Activated CD8-positive, alpha-beta memory T cell treated with anti-CD3 and anti-CD28 coated beads, Interleukin-2, amount 50 U/mL, for 24 hours (primary cell): ENCODE measurements around the gene VAT1L.

Experiments used
- DNase-seq: peaks from one replicate; pipeline ENCODE4 v3.0.0-alpha.2; 2020; ENCODE audit errors: extremely low read depth

VAT1L gene

DNA sequence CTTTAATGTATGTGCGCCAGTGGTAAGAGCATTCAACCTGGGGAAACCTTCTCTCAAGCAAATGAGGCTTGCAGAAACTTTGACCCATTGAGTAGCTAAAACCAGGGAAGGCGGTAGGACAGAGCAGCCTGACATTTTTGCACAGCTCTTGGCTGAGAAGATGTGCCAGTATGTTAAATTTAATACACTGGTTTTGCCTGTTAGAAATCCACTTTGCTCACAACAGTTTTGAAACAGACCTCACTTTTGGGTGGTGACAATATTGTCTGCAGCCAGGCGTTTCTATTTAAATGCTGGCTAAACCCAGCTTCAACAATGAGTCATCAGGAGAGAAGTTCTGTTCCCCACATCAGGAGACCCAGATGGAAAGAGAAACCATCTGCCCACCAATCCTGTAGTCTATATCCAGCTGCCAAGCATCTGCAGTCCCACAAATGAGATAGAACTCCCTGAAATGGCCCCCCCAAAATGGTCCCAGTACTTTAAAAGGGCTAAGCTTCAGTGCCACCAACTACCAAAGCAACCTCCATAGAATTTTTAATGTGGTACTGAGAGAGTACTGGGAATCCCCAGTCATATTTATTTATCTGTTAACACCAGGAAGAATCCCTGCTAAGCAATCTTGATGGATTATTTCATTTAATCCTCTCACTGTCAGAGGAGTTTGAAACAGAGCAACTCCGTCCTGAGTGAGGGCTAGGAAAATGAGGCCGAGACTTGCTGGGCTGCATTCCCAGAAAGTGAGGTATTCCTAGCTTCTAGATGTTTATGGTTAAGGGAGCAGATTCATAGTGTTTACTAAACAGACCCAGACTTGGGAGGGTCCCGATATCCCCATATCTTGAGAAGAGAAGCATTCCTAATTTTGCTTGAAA is 205.0 kb downstream of the VAT1L start:
- DNase-seq, result no peak

DNA sequence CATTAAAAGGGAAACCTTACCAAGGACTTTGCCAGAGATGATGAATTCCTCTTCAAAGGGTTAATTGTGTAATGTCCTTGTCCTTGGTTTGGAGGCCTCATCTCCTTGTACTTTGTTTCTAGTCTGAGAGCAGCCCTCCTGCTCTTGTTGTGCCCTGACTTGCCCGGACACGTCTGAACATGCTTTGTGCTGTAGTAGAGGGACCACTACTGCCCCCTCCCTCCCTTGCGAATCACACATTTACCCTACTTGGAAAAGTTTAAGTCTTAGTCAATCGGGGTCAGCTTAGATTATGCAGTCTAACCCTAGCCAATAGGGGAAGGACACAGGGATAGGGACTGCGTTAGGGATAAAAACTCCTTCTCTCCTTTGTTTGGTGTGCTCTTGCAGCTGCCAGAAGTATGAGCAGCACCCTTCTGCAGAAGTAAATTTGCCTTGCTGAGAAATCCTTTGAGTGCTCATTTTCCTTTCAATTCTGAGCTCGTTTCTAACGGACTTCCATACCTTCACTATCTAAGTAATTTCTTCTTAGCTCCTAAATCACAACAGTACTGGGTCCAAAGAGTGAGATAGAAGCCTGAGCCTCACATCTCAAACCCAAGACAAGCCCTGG is 207.6 kb downstream of the VAT1L start:
- no peak for DNase-seq

- no peak for DNase-seq
These were observed 210.1 kb downstream of the VAT1L start for GRCh38 chr16:77998350-77999023.

DNA sequence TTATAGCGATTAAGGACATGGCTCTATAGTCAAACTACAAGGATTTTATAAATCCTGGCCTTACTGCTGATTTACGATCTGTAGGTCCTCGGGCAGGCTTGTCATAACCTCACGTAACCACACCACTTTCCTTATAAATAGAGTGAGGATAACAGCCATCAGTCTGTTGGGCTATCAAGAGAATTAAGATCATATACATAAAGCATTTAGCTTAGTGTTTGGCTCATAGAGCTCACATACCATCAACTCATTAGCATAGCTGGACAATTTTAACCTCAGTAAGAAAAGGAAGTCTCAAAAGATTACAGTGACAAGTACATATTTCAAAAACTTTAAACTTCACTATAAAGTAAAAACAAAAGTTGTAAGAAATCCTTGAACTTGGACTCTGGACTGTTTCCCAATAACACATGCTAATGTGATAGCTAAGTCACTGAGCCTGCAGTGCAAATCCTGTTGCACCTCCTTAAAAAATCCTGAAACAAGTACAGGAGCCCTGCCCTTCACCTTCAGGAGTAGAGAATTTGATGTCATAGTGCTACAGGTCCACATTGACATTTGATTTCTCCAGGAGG is 213.2 kb downstream of the VAT1L start:
- DNase-seq, result no peak

GRCh38 chr16:78002915-78003538 is 214.7 kb downstream of the VAT1L start:
- DNase-seq, result peak; percentile 48

GRCh38 chr16:78004517-78004916 is 216.2 kb downstream of the VAT1L start:
- DNase-seq, result no peak

- DNase-seq, result no peak
These were observed 217.5 kb downstream of the VAT1L start for GRCh38 chr16:78005881-78006280.

GRCh38 chr16:78007121-78007520 is 218.8 kb downstream of the VAT1L start:
- DNase-seq, result no peak

DNA sequence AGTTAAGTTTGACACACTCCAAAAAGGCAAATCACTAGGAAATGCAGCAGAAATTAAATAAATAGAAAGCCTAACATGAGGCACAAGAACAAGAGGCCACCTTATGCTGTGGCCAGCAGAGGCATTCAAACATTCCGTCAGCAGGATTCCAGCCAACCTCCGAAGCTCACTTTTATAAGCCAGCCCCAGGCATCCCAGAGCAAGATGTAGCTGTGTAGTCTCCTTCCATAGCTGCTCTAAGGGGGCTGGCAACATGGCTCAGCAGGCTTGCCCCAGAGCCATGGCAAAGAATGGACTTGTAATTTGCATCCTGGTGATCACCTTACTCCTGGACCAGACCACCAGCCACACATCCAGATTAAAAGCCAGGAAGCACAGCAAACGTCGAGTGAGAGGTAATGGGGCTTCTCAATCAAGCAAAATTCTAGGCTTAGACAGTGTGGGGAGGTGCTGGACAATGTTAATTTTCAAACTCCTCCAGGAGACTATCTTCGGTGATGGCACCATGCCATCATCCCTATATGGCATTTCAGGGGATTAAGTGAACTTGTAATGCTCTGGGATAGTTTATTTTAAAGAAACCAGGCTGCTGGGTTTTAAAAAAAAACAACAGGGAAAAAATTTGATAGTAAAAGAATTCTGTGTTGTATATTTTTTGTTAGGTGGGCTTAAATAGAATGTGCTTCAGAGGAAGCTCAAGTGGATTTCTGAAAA is 234.1 kb downstream of the VAT1L start, which contains the start of gene CLEC3A:
Gene CLEC3A, plus strand, starts transcription at position 202 of the 714 bp plus-strand sequence. Its CDS starts 79 bp downstream, at position 281.
- DNase-seq, result no peak

- no peak for DNase-seq
These were observed 235.8 kb downstream of the VAT1L start for GRCh38 chr16:78024159-78024558.

DNA sequence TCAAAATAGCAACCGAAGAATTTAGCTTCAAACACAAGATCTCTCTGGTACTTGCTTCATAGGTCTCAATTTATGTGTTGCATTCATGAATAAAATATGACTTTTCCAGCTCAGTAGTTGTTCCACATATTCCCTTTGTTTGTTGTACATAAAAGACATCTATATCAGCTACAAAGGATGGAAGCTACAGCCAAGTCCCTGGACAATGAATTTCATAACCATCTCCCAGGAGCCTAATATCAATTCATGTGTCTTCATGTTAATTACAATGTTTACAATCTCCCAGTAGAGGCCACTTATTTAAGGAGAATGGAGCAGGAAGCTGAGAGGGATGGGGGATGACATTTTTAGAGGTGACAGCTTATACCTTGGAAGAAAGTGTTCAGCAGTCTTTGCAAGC is 237.3 kb downstream of the VAT1L start:
- no peak for DNase-seq

DNA sequence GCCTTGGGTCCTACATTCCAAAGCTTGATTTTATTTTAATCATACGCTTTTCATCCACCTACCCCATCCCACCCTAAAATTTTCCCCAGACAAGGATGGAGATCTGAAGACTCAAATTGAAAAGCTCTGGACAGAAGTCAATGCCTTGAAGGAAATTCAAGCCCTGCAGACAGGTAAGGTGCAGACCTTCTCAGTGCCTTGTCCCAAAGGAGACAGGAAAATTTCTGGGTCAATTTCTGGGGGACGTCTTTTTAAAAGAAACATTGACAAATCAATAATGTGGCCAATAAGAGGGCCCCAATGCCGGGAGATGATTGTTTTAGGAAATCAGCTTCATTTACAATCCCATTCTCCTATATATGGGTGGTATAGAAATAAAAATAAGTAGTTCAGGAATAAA is 239.7 kb downstream of the VAT1L start:
- no peak for DNase-seq
